Measurements from ENCODE around the gene CMSS1.

DNA sequence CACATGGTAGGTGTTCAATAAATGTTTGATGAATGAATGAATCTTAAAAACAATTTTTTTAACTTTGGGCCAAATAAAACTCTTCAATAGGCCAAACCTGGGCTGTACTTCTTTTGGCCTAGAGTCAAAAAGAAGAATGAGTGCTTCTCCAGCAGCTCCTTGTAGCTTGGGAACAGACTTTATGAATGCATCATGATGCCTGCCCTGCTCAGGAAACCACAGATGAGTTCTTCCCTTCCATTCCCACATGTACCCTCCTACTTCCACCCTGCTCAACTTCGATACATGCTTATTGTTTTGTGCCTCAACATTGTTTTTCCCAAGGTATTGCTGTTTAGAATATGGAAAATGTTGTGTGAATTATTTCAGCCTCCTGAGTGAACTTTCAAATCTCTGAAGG is 209.7 kb downstream of the CMSS1 start:
- TF ChIP-seq, protein P1, sequence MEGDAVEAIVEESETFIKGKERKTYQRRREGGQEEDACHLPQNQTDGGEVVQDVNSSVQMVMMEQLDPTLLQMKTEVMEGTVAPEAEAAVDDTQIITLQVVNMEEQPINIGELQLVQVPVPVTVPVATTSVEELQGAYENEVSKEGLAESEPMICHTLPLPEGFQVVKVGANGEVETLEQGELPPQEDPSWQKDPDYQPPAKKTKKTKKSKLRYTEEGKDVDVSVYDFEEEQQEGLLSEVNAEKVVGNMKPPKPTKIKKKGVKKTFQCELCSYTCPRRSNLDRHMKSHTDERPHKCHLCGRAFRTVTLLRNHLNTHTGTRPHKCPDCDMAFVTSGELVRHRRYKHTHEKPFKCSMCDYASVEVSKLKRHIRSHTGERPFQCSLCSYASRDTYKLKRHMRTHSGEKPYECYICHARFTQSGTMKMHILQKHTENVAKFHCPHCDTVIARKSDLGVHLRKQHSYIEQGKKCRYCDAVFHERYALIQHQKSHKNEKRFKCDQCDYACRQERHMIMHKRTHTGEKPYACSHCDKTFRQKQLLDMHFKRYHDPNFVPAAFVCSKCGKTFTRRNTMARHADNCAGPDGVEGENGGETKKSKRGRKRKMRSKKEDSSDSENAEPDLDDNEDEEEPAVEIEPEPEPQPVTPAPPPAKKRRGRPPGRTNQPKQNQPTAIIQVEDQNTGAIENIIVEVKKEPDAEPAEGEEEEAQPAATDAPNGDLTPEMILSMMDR (IDR thresholded peaks at IDR 0.05) = no peak
- TF ChIP-seq POLR2A (IDR thresholded peaks at IDR 0.05) = no peak

All from adrenal gland (tissue), 5 donors.